ENCODE results near the gene LIPT2. TPM values are rescaled to one million over a fixed set of nuclear protein-coding genes. Genes with fewer than 3 reads are reported as not detected.
"Not testable (repeated sequence)": the region's sequence is repeated elsewhere in the genome, so short reads cannot be mapped to it uniquely, and the experiment has no call there.

LIPT2 gene
- total RNA-seq, 1 donor from 2014 or later, result 6.5 TPM

DNA sequence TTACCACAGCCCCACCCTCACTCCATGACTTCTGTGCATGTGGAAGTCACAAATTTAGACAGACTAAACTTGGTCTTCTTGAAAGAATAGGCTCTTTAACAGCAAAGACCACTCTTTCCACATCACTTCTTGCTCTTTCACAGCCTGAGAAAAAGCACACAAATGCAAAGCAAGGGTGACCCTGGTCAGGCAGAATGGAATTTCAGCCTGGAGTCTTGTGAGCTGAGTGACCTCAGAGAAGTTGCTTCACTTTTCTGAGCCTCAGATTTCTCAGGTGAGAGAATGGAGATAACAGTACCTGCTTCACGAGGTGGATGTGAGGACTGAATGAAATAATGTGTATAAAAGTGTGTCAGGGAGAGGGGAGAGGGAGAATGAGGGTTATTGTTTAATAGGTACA is 26.8 kb upstream of the LIPT2 start:
- Mint-ChIP-seq H3K27me3 (ENCODE audit: unreplicated experiment) (peaks cover 4% of the 10 kb centered on the region), H3K4me3 (ENCODE audit: unreplicated experiment) (no peak overlapping the region), H3K4me1 (ENCODE audit: unreplicated experiment) (no peaks in the 10 kb centered on the region), H3K9me3 (ENCODE audit: unreplicated experiment) (no peaks in the 10 kb centered on the region), H3K36me3 (ENCODE audit: low read depth, unreplicated experiment) (no peaks in the 10 kb centered on the region), H3K27ac (ENCODE audit: unreplicated experiment) (no peak overlapping the region)
- TF ChIP-seq CTCF (IDR thresholded peaks at IDR 0.05; ENCODE audit: unreplicated experiment), result no peak
- DNase-seq (ENCODE audit: low spot score), result no peak

DNA sequence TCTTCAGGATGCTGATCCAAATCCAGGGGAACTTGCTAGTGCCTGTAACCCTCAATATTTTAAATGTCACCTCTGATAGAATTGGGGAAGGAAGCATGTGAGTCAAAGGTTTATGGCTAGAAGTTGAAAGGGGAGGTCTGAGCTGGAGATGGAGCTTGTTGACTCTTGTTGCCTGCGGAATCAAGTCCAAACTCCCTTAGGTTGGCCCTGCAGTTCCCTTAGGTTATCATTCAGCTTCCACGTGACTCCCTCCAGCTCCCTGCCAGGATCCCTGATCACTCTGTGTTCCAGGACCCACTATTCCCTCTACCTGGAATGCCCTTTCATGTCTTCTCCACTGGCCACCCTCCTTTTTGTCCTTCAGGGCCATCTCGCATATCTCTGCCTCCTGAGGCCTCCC is 26.2 kb upstream of the LIPT2 start:
- DNase-seq (ENCODE audit: low spot score), result no peak
- no peak for TF ChIP-seq CTCF (IDR thresholded peaks at IDR 0.05; ENCODE audit: unreplicated experiment)
- no peak overlapping the region for H3K27ac Mint-ChIP-seq (ENCODE audit: unreplicated experiment)
- no peaks in the 10 kb centered on the region for H3K36me3 Mint-ChIP-seq (ENCODE audit: low read depth, unreplicated experiment)
- no peaks in the 10 kb centered on the region for H3K4me1 Mint-ChIP-seq (ENCODE audit: unreplicated experiment)
- peaks cover 4% of the 10 kb centered on the region for H3K27me3 Mint-ChIP-seq (ENCODE audit: unreplicated experiment)
- H3K9me3 Mint-ChIP-seq (ENCODE audit: unreplicated experiment), result no peaks in the 10 kb centered on the region
- H3K4me3 Mint-ChIP-seq (ENCODE audit: unreplicated experiment), result no peak overlapping the region

DNA sequence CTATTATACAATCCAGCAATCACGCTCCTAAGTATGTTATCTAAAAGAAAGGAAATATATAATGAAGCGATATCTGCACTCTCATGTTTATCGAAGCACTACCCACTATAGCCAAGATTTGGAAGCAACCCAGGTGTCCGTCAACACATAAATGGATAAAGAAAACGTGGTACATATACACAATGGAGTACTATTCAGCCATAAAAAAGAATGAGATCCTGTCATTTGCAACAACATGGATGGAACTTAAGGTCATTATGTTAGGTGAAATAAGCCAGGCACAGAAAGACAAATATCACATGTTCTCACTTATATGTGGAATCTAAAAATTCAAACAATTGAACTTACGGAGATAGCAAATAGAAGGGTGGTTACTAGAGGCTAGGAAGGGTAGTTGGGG is 24.1 kb upstream of the LIPT2 start:
- not testable (repeated sequence) for H3K4me3 Mint-ChIP-seq (ENCODE audit: unreplicated experiment); H3K36me3 Mint-ChIP-seq (ENCODE audit: low read depth, unreplicated experiment); H3K27me3 Mint-ChIP-seq (ENCODE audit: unreplicated experiment); H3K4me1 Mint-ChIP-seq (ENCODE audit: unreplicated experiment); DNase-seq (ENCODE audit: low spot score); H3K27ac Mint-ChIP-seq (ENCODE audit: unreplicated experiment); H3K9me3 Mint-ChIP-seq (ENCODE audit: unreplicated experiment)

DNA sequence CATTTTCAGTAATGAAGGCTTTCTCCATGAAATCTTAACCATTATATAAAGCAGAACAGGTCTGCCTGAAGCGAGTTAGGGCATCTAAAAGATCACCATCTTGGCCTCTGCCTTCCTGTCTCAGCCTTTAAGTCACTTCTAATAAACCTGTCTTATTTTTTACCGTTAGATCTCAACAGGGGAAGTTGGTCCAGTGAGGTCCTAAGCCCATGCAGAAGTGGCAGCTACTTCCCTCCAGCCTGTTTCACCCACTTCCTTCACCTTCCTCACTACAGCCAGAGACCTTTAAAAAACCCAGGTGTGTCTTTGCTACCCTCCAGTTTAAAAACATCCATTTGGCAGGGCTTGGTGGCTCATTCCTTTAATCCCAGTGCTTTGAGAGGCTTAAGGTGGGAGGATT is 14.1 kb upstream of the LIPT2 start:
- Mint-ChIP-seq H3K4me1 (ENCODE audit: unreplicated experiment) (no peaks in the 10 kb centered on the region), H3K27ac (ENCODE audit: unreplicated experiment) (no peak overlapping the region), H3K9me3 (ENCODE audit: unreplicated experiment) (no peaks in the 10 kb centered on the region), H3K27me3 (ENCODE audit: unreplicated experiment) (peaks cover 2% of the 10 kb centered on the region), H3K36me3 (ENCODE audit: low read depth, unreplicated experiment) (no peaks in the 10 kb centered on the region), H3K4me3 (ENCODE audit: unreplicated experiment) (no peak overlapping the region)
- DNase-seq (ENCODE audit: low spot score), result no peak
- no peak for TF ChIP-seq CTCF (IDR thresholded peaks at IDR 0.05; ENCODE audit: unreplicated experiment)

DNA sequence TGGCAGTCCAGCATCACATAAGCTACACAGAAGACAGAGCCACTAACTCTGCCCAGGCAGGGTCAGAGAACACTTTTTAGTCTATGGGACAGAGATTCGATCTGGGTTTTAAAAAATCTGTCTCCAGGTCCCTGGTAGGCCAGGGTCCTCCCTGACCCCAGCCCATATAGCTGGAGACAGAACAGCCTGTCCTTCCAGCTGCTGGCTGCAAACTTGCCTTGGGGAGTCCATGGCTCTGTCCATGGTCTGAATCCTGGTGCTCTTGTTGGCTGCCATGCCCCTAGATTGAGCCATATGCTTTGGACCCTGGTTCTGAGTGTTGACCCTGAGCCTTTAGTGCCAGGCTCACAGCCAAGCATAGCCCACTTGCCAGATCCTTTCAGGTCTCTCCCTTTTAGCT is 13.3 kb upstream of the LIPT2 start:
- no peaks in the 10 kb centered on the region for H3K9me3 Mint-ChIP-seq (ENCODE audit: unreplicated experiment)
- H3K4me3 Mint-ChIP-seq (ENCODE audit: unreplicated experiment), result no peak overlapping the region
- no peaks in the 10 kb centered on the region for H3K4me1 Mint-ChIP-seq (ENCODE audit: unreplicated experiment)

More for the DNA sequence above, 13.3 kb upstream of the LIPT2 start:
- no peak for DNase-seq (ENCODE audit: low spot score)
- Mint-ChIP-seq H3K36me3 (ENCODE audit: low read depth, unreplicated experiment) (no peaks in the 10 kb centered on the region), H3K27me3 (ENCODE audit: unreplicated experiment) (peaks cover 2% of the 10 kb centered on the region), H3K27ac (ENCODE audit: unreplicated experiment) (no peak overlapping the region)
- TF ChIP-seq CTCF (IDR thresholded peaks at IDR 0.05; ENCODE audit: unreplicated experiment), result no peak
